ENCODE measurements around the gene KMT2E.
"Not testable (repeated sequence)": the region's sequence is repeated elsewhere in the genome, so short reads cannot be mapped to it uniquely, and the experiment has no call there.

KMT2E gene

GRCh38 chr7:105046414-105046813, 32.4 kb downstream of the KMT2E start:
- TF ChIP-seq, protein P1, sequence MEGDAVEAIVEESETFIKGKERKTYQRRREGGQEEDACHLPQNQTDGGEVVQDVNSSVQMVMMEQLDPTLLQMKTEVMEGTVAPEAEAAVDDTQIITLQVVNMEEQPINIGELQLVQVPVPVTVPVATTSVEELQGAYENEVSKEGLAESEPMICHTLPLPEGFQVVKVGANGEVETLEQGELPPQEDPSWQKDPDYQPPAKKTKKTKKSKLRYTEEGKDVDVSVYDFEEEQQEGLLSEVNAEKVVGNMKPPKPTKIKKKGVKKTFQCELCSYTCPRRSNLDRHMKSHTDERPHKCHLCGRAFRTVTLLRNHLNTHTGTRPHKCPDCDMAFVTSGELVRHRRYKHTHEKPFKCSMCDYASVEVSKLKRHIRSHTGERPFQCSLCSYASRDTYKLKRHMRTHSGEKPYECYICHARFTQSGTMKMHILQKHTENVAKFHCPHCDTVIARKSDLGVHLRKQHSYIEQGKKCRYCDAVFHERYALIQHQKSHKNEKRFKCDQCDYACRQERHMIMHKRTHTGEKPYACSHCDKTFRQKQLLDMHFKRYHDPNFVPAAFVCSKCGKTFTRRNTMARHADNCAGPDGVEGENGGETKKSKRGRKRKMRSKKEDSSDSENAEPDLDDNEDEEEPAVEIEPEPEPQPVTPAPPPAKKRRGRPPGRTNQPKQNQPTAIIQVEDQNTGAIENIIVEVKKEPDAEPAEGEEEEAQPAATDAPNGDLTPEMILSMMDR (conservative IDR thresholded peaks at IDR 0.05; ENCODE audit: low read depth, low read length): no peak
- no peak for DNase-seq (ENCODE audit: low read depth)
- H3K4me3 ChIP-seq (ENCODE audit: low read length): no peak overlapping the region

DNA sequence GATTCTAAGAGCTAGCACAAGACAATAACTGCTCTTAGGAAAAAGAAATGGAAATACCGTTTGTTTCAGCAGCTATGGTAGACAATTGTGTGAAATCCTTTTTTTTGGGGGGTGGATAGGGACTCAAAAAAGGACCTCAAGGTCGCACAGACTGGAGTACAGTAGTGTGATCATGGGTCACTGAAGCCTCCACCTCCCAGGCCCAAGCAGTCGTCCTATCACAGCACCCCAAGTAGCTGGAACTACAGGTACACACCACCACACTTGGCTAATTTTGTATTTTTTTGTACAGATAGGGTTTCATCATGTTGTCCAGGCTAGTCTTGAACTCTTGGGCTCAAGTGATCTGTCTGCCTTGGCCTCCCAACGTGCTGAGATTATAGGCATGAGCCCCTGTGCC, 33.9 kb downstream of the KMT2E start:
- no peak overlapping the region for H3K4me3 ChIP-seq (ENCODE audit: low read length)
- DNase-seq (ENCODE audit: low read depth): no peak
- TF ChIP-seq, protein P1 (conservative IDR thresholded peaks at IDR 0.05; ENCODE audit: low read depth, low read length): no peak

- DNase-seq (ENCODE audit: low read depth): no peak
- no peak overlapping the region for H3K4me3 ChIP-seq (ENCODE audit: low read length)
- TF ChIP-seq, protein P1 (conservative IDR thresholded peaks at IDR 0.05; ENCODE audit: low read depth, low read length): no peak
Observed at GRCh38 chr7:105050493-105050892, 36.5 kb downstream of the KMT2E start.

GRCh38 chr7:105050899-105051298, 36.9 kb downstream of the KMT2E start:
- H3K4me3 ChIP-seq (ENCODE audit: low read length); DNase-seq (ENCODE audit: low read depth): not testable (repeated sequence)

- DNase-seq (ENCODE audit: low read depth): no peak
- TF ChIP-seq, protein P1 (conservative IDR thresholded peaks at IDR 0.05; ENCODE audit: low read depth, low read length): no peak
- no peak overlapping the region for H3K4me3 ChIP-seq (ENCODE audit: low read length)
Observed at GRCh38 chr7:105055084-105055483, 41.1 kb downstream of the KMT2E start.

- no peak overlapping the region for H3K4me3 ChIP-seq (ENCODE audit: low read length)
- TF ChIP-seq, protein P1 (conservative IDR thresholded peaks at IDR 0.05; ENCODE audit: low read depth, low read length): no peak
- DNase-seq (ENCODE audit: low read depth): no peak
Observed at GRCh38 chr7:105055621-105056020, 41.6 kb downstream of the KMT2E start.

- no peak for DNase-seq (ENCODE audit: low read depth)
- no peak overlapping the region for H3K4me3 ChIP-seq (ENCODE audit: low read length)
- TF ChIP-seq, protein P1 (conservative IDR thresholded peaks at IDR 0.05; ENCODE audit: low read depth, low read length): no peak
Observed at GRCh38 chr7:105057472-105057871, 43.5 kb downstream of the KMT2E start.

DNA sequence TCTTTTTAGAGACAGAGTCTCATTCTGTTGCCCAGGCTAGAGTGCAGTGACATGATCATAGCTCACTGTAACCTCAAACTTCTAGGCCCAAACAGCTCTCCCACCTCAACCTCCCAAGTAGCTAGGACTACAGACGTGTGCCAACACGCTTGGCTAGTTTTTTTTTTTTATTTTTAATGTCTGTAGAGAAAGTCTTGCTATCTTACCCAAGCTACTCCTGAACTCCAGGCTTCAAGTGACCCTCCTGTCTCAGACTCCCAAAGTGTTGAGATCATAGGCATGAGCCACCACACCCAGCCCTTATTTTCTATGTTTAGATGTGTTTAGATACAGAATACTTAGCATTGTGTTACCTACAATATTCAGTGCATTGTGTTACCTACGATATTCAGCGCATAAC, 46.4 kb downstream of the KMT2E start:
- H3K4me3 ChIP-seq (ENCODE audit: low read length): no peak overlapping the region
- TF ChIP-seq, protein P1 (conservative IDR thresholded peaks at IDR 0.05; ENCODE audit: low read depth, low read length): no peak
- no peak for DNase-seq (ENCODE audit: low read depth)

Data from retinal pigment epithelial cell (primary cell).